ENCODE measurements around the gene KRT1.
"Not testable (repeated sequence)": the region's sequence is repeated elsewhere in the genome, so short reads cannot be mapped to it uniquely, and the experiment has no call there.

KRT1 gene

DNA sequence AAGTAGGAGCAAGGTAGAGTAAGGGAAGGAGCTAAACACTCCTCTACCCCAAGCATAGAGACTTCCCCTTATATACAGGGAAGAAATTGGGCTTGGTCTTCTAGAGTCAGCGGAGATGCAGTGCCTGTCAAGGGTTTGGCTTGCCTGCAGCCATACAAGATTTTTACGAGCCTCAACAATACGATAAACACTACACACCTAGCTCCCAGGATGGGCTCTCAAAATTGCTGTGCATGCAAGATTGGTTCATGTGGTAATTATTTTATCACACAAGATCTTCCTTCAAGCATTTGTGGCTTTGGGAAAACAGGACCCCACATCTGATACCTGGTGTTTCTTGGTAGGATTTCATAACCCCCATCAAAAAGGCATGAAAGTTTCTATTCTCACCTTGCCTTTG lies at the start of gene KRT1:
Gene KRT1 (minus strand): TSS at position 45 of the 400 bp plus-strand sequence. CDS start 59 bp downstream, outside the sequence.
- DNase-seq (ENCODE audit: low read depth in 2 of 2), result no peak

DNA sequence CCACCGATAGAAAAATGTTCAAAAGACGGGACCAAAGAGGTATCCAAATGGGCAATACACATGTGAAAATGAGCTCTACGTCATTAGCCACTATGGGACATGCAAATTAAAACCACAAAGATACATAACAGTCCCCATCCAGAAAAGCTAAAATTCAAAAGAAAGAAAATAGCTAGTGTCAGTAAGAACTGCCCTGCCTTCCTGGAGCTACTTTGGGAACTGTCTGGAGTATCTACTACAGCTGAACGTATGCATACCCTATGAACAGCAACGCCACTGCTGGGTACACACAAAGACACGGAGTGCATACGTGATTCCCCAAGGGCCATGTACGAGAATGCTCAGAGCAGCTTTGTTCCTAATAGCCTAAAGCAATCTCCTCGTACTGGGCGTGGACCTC lies 48.9 kb upstream of the KRT1 start:
- no peak for DNase-seq (ENCODE audit: low read depth in 2 of 2)

DNA sequence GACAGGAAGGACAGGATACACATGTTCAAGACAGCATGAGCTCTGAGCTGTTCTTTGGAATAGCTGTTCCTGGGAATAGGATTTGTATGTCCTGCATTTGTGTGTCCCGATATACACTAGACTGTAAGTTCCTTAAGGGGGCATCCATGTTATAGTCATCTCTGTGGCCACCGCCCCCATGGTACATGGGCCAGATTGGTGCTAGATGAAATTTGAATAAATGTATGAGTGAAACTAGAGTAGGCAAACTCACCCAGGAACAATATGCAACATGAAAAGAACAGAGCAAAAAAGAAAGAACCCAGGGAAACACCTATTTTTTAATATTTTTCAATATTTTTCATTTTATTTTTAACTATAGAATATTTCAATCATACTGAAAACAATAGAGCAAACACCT lies 48.2 kb upstream of the KRT1 start:
- DNase-seq (ENCODE audit: low read depth in 2 of 2), result no peak

DNA sequence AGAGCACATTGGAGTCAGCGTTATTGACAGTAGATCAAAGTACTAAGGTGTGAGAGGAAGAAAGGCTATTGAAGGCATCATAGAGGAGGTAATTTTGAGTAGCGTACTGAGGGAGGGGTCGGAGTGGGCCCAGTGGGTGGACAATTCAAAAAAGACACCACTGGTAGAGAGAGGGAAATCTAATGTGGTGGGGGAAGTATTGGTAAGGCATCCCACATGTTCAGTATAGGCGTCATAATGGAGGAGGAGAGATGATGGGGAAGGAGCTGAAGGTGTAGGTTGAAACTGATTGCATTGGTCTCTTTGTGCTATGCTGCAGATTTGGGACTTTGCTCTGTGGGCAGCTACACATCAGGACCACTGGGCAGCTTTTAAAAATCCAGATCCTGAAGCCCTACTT lies 46.8 kb upstream of the KRT1 start:
- DNase-seq (ENCODE audit: low read depth in 2 of 2), result no peak

DNA sequence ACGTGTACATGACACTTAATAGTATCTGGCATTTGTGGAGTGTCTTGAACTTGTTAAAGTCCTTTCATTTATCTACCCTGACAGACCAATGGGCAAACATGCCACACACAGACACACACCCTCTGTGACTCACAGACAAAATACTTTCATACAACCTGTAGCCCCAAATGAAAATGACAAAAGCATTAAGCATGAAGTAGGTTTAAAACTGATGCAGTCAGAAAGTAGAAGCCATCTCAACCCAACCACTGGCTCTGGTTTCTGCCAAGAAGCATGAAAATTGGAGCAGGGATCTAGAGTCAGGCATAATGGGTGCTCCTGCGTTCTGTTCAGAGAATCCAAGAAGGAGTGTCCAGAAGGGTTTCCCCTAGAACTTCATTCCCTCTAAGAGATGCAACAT lies 46.2 kb upstream of the KRT1 start:
- DNase-seq (ENCODE audit: low read depth in 2 of 2), result no peak

GRCh38 chr12:52724384-52724783 lies 44.2 kb upstream of the KRT1 start:
- no peak for DNase-seq (ENCODE audit: low read depth in 2 of 2)

DNA sequence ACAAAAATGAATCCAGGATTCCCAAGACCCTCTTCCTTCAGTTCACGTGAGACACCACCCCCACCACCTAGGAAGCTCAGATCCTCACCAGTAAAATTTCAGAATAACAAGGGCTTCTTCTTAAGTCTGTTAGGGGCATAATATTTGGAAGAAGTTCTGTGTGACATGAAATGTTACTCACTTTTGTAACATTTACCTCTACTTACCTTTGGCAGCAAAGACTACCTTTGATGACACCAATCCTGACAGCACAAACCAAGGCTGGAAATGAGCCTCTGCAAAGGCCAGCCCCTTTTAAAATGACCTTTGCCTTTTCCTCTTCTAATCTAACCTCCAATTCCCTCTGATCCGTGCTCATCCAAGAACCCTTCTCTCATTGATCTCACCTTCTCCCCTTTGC lies 42.5 kb upstream of the KRT1 start:
- DNase-seq (ENCODE audit: low read depth in 2 of 2), result no peak

- no peak for DNase-seq (ENCODE audit: low read depth in 2 of 2)
Observed at GRCh38 chr12:52721838-52722470, 41.7 kb upstream of the KRT1 start.

- no peak for DNase-seq (ENCODE audit: low read depth in 2 of 2)
Observed at GRCh38 chr12:52720365-52720886, 40.2 kb upstream of the KRT1 start.

GRCh38 chr12:52716061-52716460 lies 35.9 kb upstream of the KRT1 start:
- no peak for DNase-seq (ENCODE audit: low read depth in 2 of 2)

GRCh38 chr12:52715416-52715815 lies 35.2 kb upstream of the KRT1 start:
- DNase-seq (ENCODE audit: low read depth in 2 of 2), result no peak

GRCh38 chr12:52714887-52715281 lies 34.7 kb upstream of the KRT1 start:
- DNase-seq (ENCODE audit: low read depth in 2 of 2), result no peak

GRCh38 chr12:52713960-52714886 lies 34.0 kb upstream of the KRT1 start:
- no peak for DNase-seq (ENCODE audit: low read depth in 2 of 2)

GRCh38 chr12:52712122-52712521 lies 31.9 kb upstream of the KRT1 start:
- not testable (repeated sequence) for DNase-seq (ENCODE audit: low read depth in 2 of 2)

- DNase-seq (ENCODE audit: low read depth in 2 of 2), result no peak
Observed at GRCh38 chr12:52710730-52711129, 30.5 kb upstream of the KRT1 start.

DNA sequence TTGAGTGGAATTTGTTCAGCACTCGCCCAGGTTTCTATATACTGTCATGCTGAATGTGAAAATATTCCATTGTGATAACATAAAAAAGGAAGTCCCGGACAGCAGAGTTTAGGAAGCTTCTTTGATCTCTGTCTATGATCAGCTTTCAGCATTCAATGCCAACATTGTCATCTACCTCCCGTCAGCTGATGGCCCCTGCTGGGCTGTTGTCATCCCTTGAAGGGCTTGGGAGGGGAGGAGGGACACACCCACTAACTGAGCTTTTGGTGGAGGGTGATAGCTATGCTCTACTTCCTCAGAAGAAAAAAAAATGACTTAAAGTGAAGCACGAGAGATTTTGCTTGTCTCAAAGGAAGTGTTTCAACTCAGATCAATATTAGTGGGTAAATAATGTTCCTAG lies 27.8 kb upstream of the KRT1 start:
- DNase-seq (ENCODE audit: low read depth in 2 of 2), result no peak

DNA sequence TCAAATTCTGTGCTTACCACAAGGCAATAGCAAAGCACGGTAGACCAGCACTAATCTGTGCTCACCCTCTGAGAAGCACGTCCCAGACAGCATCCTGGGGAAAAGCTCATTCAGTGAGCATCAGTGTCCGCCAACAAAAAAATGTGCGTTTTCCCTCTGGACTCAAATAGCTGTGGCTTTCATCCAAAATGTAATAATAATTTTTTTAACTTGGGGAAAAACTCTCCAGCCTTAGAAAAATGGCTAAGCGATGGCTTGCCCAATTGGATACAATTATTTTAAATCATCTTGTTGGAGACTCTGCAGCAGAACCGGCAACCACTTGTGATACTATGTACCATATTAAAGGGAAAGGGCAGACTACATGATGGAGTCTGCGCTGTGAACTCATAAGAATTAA lies 24.3 kb upstream of the KRT1 start:
- no peak for DNase-seq (ENCODE audit: low read depth in 2 of 2)

- DNase-seq (ENCODE audit: low read depth in 2 of 2), result no peak
Observed at GRCh38 chr12:52703878-52704277, 23.7 kb upstream of the KRT1 start.

DNA sequence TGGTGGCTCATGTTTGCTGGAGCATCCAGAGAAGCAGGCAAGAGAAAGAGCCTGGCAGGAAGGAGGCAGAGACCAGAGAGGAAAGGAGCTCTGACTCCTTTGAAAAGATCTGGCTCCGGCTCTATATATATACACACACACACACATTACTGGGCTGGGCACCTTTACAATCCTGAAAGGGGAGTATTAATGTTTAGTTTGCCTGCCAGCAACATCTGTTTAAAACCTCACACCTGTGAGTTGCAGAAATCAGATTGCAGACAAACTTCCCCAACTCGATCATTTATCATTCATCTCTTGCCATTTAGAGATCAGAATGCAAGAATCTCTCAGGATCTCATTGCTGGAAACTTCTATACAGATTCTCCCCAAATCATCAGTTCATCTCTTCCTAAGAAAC lies 23.2 kb upstream of the KRT1 start, which contains the start of gene KRT77:
Gene KRT77 (minus strand): TSS at position 101 of the 400 bp plus-strand sequence. CDS start 90 bp downstream, at position 11.
- DNase-seq (ENCODE audit: low read depth in 2 of 2), result no peak

DNA sequence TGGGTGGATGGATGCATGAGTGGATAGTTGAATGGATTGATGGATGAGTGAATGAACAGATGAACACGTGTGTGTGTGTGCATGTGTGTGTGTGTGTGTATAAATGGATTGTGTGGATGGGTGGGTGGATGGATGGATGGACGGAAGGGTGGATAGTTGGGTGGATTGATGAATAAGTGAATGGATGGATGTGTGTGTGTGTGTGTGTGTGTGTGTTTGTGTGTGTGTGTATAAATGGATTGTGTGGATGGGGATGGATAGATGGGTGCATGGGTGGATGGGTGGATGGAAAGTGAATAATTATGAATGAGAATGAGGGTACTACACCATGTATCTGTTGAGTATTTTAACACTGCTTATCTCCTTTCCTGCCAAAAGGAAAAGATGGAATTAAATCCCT lies 22.1 kb upstream of the KRT1 start:
- no peak for DNase-seq (ENCODE audit: low read depth in 2 of 2)

GRCh38 chr12:52701281-52701680 lies 21.1 kb upstream of the KRT1 start:
- no peak for DNase-seq (ENCODE audit: low read depth in 2 of 2)

DNA sequence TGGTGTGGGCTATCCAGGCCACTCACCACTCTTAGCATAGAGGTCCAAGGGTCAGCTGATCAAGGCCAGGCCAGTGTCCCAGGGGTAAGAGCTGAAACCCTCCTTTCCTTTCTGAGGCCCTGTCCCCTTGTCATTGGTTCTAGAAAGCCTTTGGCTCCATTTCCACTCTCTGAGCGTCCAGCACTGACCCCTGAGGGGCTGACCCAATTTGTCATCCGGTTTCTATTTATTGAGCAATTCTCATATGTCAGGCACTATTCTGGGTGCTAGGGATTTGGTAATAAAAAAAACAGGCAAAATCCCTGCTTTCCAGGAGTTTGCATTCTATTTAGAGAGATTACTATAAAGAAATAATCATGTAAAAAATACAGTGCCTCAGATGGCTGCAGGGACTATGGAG lies 19.8 kb upstream of the KRT1 start:
- no peak for DNase-seq (ENCODE audit: low read depth in 2 of 2)

GRCh38 chr12:52699373-52699772 lies 19.2 kb upstream of the KRT1 start:
- no peak for DNase-seq (ENCODE audit: low read depth in 2 of 2)

Measured in stimulated activated CD4-positive, alpha-beta T cell treated with anti-CD3 and anti-CD28 coated beads, Interleukin-1b, Interleukin-23, amount 100 ng/mL, for 1 hour (primary cell).